Measurements from ENCODE around the gene ATP6V1C2.
"Not testable (repeated sequence)": the region's sequence is repeated elsewhere in the genome, so short reads cannot be mapped to it uniquely, and the experiment has no call there.

The ATP6V1C2 gene

GRCh38 chr2:10814142-10814541 lies 92.7 kb downstream of the ATP6V1C2 start:
- Histone ChIP-seq H3K4me3 (ENCODE audit: extremely low read depth, insufficient read depth, low read length, poor library complexity, severe bottlenecking) (no peak overlapping the region), H3K4me1 (ENCODE audit: control insufficient read depth, insufficient read depth, low read length, poor library complexity, severe bottlenecking) (peaks cover 7% of the 10 kb centered on the region), H3K27ac (ENCODE audit: low read depth, low read length, severe bottlenecking) (peak overlapping the region; percentile 36), H3K9me3 (ENCODE audit: control insufficient read depth, low read length) (no peaks in the 10 kb centered on the region), H3K36me3 (ENCODE audit: control insufficient read depth, insufficient read depth, low read length) (peaks cover 2% of the 10 kb centered on the region)
- WGBS, 2 experiments (ENCODE audit: insufficient coverage in 2 of 2), result 56 to 57% methylated on average over 8 to 10 of the region's 10 CpGs

- Histone ChIP-seq H3K36me3 (ENCODE audit: control insufficient read depth, insufficient read depth, low read length) (peaks cover 2% of the 10 kb centered on the region), H3K4me3 (ENCODE audit: extremely low read depth, insufficient read depth, low read length, poor library complexity, severe bottlenecking) (no peak overlapping the region), H3K4me1 (ENCODE audit: control insufficient read depth, insufficient read depth, low read length, poor library complexity, severe bottlenecking) (peaks cover 7% of the 10 kb centered on the region), H3K27ac (ENCODE audit: low read depth, low read length, severe bottlenecking) (peak overlapping the region; percentile 36), H3K9me3 (ENCODE audit: control insufficient read depth, low read length) (no peaks in the 10 kb centered on the region)
- WGBS, 2 experiments (ENCODE audit: insufficient coverage in 2 of 2), result 76% methylated on average over 13 to 14 of the region's 16 CpGs
Measured at GRCh38 chr2:10814571-10815331, 93.3 kb downstream of the ATP6V1C2 start.

GRCh38 chr2:10817413-10817812 lies 96.0 kb downstream of the ATP6V1C2 start:
- WGBS, 2 experiments (ENCODE audit: insufficient coverage in 2 of 2), result 100% methylated on average over 1 of the region's 5 CpGs; no CpG with 5 or more reads in 1 of the 2 experiments
- Histone ChIP-seq H3K27ac (ENCODE audit: low read depth, low read length, severe bottlenecking) (no peak overlapping the region), H3K9me3 (ENCODE audit: control insufficient read depth, low read length) (no peaks in the 10 kb centered on the region), H3K4me3 (ENCODE audit: extremely low read depth, insufficient read depth, low read length, poor library complexity, severe bottlenecking) (no peak overlapping the region), H3K4me1 (ENCODE audit: control insufficient read depth, insufficient read depth, low read length, poor library complexity, severe bottlenecking) (peaks cover 7% of the 10 kb centered on the region), H3K36me3 (ENCODE audit: control insufficient read depth, insufficient read depth, low read length) (no peaks in the 10 kb centered on the region)

DNA sequence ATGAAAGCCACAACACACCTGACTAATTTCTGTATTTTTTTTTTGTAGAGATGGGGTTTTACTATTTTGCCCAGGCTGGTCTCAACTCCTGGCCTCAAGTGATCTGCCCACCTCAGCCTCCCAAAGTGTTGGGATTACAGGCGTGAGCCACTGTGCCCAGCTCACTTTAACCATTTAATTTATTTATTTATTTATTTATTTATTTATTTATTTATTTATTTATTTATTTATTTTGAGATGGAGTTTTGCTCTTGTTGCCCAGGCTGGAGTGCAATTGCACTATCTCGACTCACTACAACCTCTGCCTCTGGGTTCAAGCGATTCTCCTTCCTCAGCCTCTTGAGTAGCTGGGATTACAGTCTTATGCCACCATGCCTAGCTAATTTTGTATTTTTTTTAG lies 96.9 kb downstream of the ATP6V1C2 start:
- not testable (repeated sequence) for H3K4me1 ChIP-seq (ENCODE audit: control insufficient read depth, insufficient read depth, low read length, poor library complexity, severe bottlenecking); H3K9me3 ChIP-seq (ENCODE audit: control insufficient read depth, low read length); H3K27ac ChIP-seq (ENCODE audit: low read depth, low read length, severe bottlenecking); H3K4me3 ChIP-seq (ENCODE audit: extremely low read depth, insufficient read depth, low read length, poor library complexity, severe bottlenecking); H3K36me3 ChIP-seq (ENCODE audit: control insufficient read depth, insufficient read depth, low read length)
- 100% methylated on average over 1 of the region's 3 CpGs; no CpG with 5 or more reads in 1 of the 2 experiments for WGBS, 2 experiments (ENCODE audit: insufficient coverage in 2 of 2)

GRCh38 chr2:10818984-10819383 lies 97.6 kb downstream of the ATP6V1C2 start:
- H3K9me3 ChIP-seq (ENCODE audit: control insufficient read depth, low read length), result no peaks in the 10 kb centered on the region
- 100% methylated on average over 1 to 2 of the region's 3 CpGs for WGBS, 2 experiments (ENCODE audit: insufficient coverage in 2 of 2)
- peaks cover 7% of the 10 kb centered on the region for H3K4me1 ChIP-seq (ENCODE audit: control insufficient read depth, insufficient read depth, low read length, poor library complexity, severe bottlenecking)
- no peak overlapping the region for H3K4me3 ChIP-seq (ENCODE audit: extremely low read depth, insufficient read depth, low read length, poor library complexity, severe bottlenecking)
- H3K36me3 ChIP-seq (ENCODE audit: control insufficient read depth, insufficient read depth, low read length), result no peaks in the 10 kb centered on the region
- H3K27ac ChIP-seq (ENCODE audit: low read depth, low read length, severe bottlenecking), result no peak overlapping the region

- 94 to 95% methylated on average over 9 to 11 of the region's 12 CpGs for WGBS, 2 experiments (ENCODE audit: insufficient coverage in 2 of 2)
- no peaks in the 10 kb centered on the region for H3K9me3 ChIP-seq (ENCODE audit: control insufficient read depth, low read length)
- H3K4me3 ChIP-seq (ENCODE audit: extremely low read depth, insufficient read depth, low read length, poor library complexity, severe bottlenecking), result no peak overlapping the region
- peaks cover 2% of the 10 kb centered on the region for H3K4me1 ChIP-seq (ENCODE audit: control insufficient read depth, insufficient read depth, low read length, poor library complexity, severe bottlenecking)
- no peak overlapping the region for H3K27ac ChIP-seq (ENCODE audit: low read depth, low read length, severe bottlenecking)
- no peaks in the 10 kb centered on the region for H3K36me3 ChIP-seq (ENCODE audit: control insufficient read depth, insufficient read depth, low read length)
Measured at GRCh38 chr2:10819714-10820314, 98.4 kb downstream of the ATP6V1C2 start.

DNA sequence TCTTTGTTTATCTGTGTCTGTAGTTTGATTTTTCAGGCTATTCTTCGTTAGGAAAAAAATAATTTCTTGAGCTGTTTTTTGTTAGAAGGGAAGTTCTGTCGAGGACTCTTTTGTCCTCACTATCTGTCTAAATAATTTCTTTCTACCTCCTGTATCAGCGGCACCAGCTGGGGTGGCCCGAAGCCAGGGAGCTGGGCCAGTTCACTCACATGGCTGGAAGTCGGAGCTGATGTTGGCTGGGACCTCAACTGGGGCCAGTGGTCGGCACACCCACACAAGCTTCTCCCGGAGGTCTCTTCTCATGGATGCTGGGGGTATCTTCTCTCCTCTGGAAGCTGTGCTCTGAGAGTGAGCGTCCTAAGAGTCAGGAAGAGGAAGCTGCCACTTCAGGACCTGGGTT lies 99.1 kb downstream of the ATP6V1C2 start:
- Histone ChIP-seq H3K4me1 (ENCODE audit: control insufficient read depth, insufficient read depth, low read length, poor library complexity, severe bottlenecking) (no peaks in the 10 kb centered on the region), H3K36me3 (ENCODE audit: control insufficient read depth, insufficient read depth, low read length) (no peaks in the 10 kb centered on the region), H3K4me3 (ENCODE audit: extremely low read depth, insufficient read depth, low read length, poor library complexity, severe bottlenecking) (no peak overlapping the region), H3K9me3 (ENCODE audit: control insufficient read depth, low read length) (no peaks in the 10 kb centered on the region), H3K27ac (ENCODE audit: low read depth, low read length, severe bottlenecking) (no peak overlapping the region)
- 78 to 94% methylated on average over 3 to 6 of the region's 8 CpGs for WGBS, 2 experiments (ENCODE audit: insufficient coverage in 2 of 2)

DNA sequence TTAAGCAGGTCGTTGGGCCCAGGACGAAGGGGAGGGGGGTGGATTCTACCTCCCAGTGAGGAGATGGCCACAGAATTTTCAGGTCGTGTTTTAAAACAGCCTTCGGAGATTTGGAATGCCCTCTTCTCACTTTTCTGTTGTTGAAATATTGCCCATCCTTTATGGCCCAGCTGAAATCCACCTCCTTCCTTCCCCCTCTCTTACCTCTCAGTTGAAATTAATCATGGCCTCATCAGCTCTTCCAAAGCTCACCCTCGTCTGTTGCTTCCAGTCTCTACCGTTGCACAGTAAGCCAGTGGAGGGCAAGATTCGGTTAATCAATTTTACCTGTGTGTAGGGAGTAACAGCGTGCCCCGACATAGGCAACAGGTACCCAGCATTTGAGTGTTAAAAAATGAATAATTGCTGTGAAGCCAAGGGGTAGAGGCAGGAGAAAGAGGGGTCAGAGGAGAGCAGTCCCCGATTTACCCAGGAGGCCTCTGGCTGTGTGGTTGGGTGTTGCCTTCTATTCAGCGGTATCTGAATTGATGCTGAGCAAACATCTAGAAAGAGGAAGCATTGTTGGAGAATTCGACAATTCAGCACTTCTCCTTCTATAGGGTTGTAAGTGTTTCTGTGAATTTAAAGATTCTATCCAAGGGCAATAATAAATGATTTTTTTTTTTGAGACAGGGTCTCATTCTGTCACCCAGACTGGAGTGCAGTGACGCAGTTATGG lies 99.7 kb downstream of the ATP6V1C2 start:
- no peaks in the 10 kb centered on the region for H3K4me1 ChIP-seq (ENCODE audit: control insufficient read depth, insufficient read depth, low read length, poor library complexity, severe bottlenecking)
- H3K9me3 ChIP-seq (ENCODE audit: control insufficient read depth, low read length), result no peaks in the 10 kb centered on the region
- H3K4me3 ChIP-seq (ENCODE audit: extremely low read depth, insufficient read depth, low read length, poor library complexity, severe bottlenecking), result no peak overlapping the region
- 89 to 90% methylated on average over 11 to 12 of the region's 13 CpGs for WGBS, 2 experiments (ENCODE audit: insufficient coverage in 2 of 2)
- no peaks in the 10 kb centered on the region for H3K36me3 ChIP-seq (ENCODE audit: control insufficient read depth, insufficient read depth, low read length)
- H3K27ac ChIP-seq (ENCODE audit: low read depth, low read length, severe bottlenecking), result no peak overlapping the region

DNA sequence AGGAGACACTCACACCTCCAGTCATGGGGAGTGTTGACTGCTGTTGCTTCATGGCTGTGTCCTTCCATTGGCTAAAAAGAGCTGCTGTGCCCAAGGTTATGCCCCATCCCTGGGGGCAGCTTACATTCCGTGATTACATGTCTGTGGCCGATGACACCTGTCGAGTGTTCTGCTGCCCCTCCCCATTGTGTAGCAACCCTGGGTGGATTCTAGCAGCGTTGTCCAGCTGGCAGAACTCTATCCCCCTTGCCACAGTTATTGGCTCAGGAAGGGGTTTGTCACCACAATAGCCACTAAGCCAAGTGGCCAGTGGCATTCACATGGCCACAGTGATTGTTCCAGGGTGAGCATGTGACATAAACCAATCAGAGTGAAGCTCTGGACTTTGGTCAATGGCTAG lies 102.8 kb downstream of the ATP6V1C2 start:
- no peak overlapping the region for H3K27ac ChIP-seq (ENCODE audit: low read depth, low read length, severe bottlenecking)
- 92 to 97% methylated on average over 4 of the region's 4 CpGs for WGBS, 2 experiments (ENCODE audit: insufficient coverage in 2 of 2)
- H3K4me3 ChIP-seq (ENCODE audit: extremely low read depth, insufficient read depth, low read length, poor library complexity, severe bottlenecking), result no peak overlapping the region
- H3K9me3 ChIP-seq (ENCODE audit: control insufficient read depth, low read length), result no peaks in the 10 kb centered on the region
- H3K4me1 ChIP-seq (ENCODE audit: control insufficient read depth, insufficient read depth, low read length, poor library complexity, severe bottlenecking), result no peaks in the 10 kb centered on the region
- no peaks in the 10 kb centered on the region for H3K36me3 ChIP-seq (ENCODE audit: control insufficient read depth, insufficient read depth, low read length)

GRCh38 chr2:10826026-10826425 lies 104.6 kb downstream of the ATP6V1C2 start:
- H3K4me1 ChIP-seq (ENCODE audit: control insufficient read depth, insufficient read depth, low read length, poor library complexity, severe bottlenecking), result no peaks in the 10 kb centered on the region
- 92 to 100% methylated on average over 2 to 6 of the region's 8 CpGs for WGBS, 2 experiments (ENCODE audit: insufficient coverage in 2 of 2)
- H3K27ac ChIP-seq (ENCODE audit: low read depth, low read length, severe bottlenecking), result no peak overlapping the region
- H3K4me3 ChIP-seq (ENCODE audit: extremely low read depth, insufficient read depth, low read length, poor library complexity, severe bottlenecking), result no peak overlapping the region
- H3K9me3 ChIP-seq (ENCODE audit: control insufficient read depth, low read length), result no peaks in the 10 kb centered on the region
- no peaks in the 10 kb centered on the region for H3K36me3 ChIP-seq (ENCODE audit: control insufficient read depth, insufficient read depth, low read length)

Data from mesodermal cell (in vitro differentiated cells).